Spleen (tissue), 11 donors: Measurements from ENCODE around the gene NME3. TPM values are rescaled to one million over a fixed set of nuclear protein-coding genes. Genes with fewer than 3 reads are reported as not detected.

Source experiments
- DNase-seq: peaks from one replicate; pipeline ENCODE4 v3.0.0-alpha.2; 2020
- H3K27ac ChIP-seq, 8 donors: fragments of 200-600 bp; sonication (generic) in 7 of 8; 1 replicate in 4 of 8; 2 replicates in 4 of 8; pipeline versions ENCODE4 v1.5.0 to v1.8.0; 2016 to 2021; ENCODE audit warnings: inconsistent platforms in 4 of 8, mild to moderate bottlenecking in 4 of 8, moderate library complexity in 1 of 8
- H3K27me3 ChIP-seq, 7 donors: fragments of 200-600 bp; sonication (generic) in 6 of 7; replicated peaks in 1 of 7; 1 replicate in 4 of 7; 2 replicates in 3 of 7; pipeline versions ENCODE4 v1.5.0 to v1.8.0; 2016 to 2021; ENCODE audit warnings: inconsistent platforms in 3 of 7, mild to moderate bottlenecking in 1 of 7
- H3K36me3 ChIP-seq, 6 donors: fragments of 200-600 bp; sonication (generic) in 5 of 6; 1 replicate in 4 of 6; 2 replicates in 2 of 6; pipeline versions ENCODE4 v1.5.0 to v1.8.0; 2016 to 2021; ENCODE audit warnings: inconsistent platforms in 2 of 6
- H3K4me1 ChIP-seq, 6 donors: fragments of 200-600 bp; sonication (generic) in 5 of 6; 1 replicate in 3 of 6; 2 replicates in 3 of 6; pipeline versions ENCODE4 v1.5.0 to v1.8.0; 2016 to 2021; ENCODE audit warnings: inconsistent platforms in 3 of 6
- H3K4me3 ChIP-seq, 8 donors: fragments of 200-600 bp; sonication (generic) in 7 of 8; 1 replicate in 4 of 8; 2 replicates in 4 of 8; pipeline versions ENCODE4 v1.5.0 to v1.8.0; 2016 to 2021; ENCODE audit warnings: inconsistent platforms in 4 of 8, mild to moderate bottlenecking in 4 of 8, moderate library complexity in 2 of 8
- H3K9me3 ChIP-seq, 8 donors: fragments of 200-600 bp; sonication (generic) in 7 of 8; 1 replicate in 4 of 8; 2 replicates in 4 of 8; pipeline versions ENCODE4 v1.5.0 to v1.8.0; 2016 to 2021; ENCODE audit warnings: inconsistent platforms in 4 of 8
- CTCF ChIP-seq, 11 experiments: fragments of 200-600 bp in 7 of 11; fragments of 450-650 bp in 4 of 11; sonication (generic) in 4 of 11; IDR thresholded peaks in 8 of 11; conservative IDR thresholded peaks in 3 of 11; 1 replicate in 7 of 11; 2 replicates in 4 of 11; pipeline versions ENCODE4 v1.4.0 to v1.8.0; 2016 to 2021; ENCODE audit warnings: antibody characterized with exemption in 11 of 11, inconsistent platforms in 4 of 11, mild to moderate bottlenecking in 1 of 11
- POLR2A ChIP-seq, 3 donors: fragments of 450-650 bp; IDR thresholded peaks; one replicate each; pipeline ENCODE4 v1.5.1; 2017; ENCODE audit warnings: antibody characterized with exemption in 3 of 3, mild to moderate bottlenecking in 1 of 3
- POLR2AphosphoS5 ChIP-seq, 3 donors: sonication (generic); formaldehyde crosslinking; IDR thresholded peaks; one replicate each; pipeline ENCODE4 v1.5.1; 2017; ENCODE audit warnings: antibody characterized with exemption in 3 of 3
- WGBS, 5 donors: extraction: QIAGEN DNeasy Blood & Tissue Kit in 3 of 5; methylation state at CpG; one replicate each; pipeline versions ENCODE4 v1.1.5 to v1.1.7; 2013 to 2018; 5-methylcytosine and 5-hydroxymethylcytosine counted together
- intact Hi-C: fragments of 100-400 bp; cut with DNase I; formaldehyde crosslinking; loops from one replicate; pipeline ENCODE4 v1.15.0; 2023; ENCODE audit warnings: low total_unique reads
- polyA plus RNA-seq, 3 donors: library from polyadenylated mRNA; stranded (reverse); fragments of 200-250 nt; gene quantifications; one replicate each; pipeline ENCODE4 v1.2.1, GENCODE V29; 2013
- total RNA-seq, 7 donors: library from RNA; depleted of rRNA in 3 of 7; stranded (reverse); fragments of >200 nt in 3 of 7; fragmentation: NEBNext Ultra II Directional in 4 of 7; extraction: Animal tissue kit (Norgen Biotek cat#: 25700) in 4 of 7; gene quantifications; one replicate each; pipeline versions ENCODE4 v1.1.0 to v1.2.1, GENCODE V29; 2016 to 2021
- donor health status: healthy with polysubstance abuse.
- donor health status: DM: no; HTN: no; CAD: no; lungs with moderate emphysema.
- donor health status: DM: no; HTN: no; CAD: no.
- donor health status: Bipolar disorder and iron deficiency.
- donor health status: healthy.
- donor health status: DM: no; HTN: no; CAD: no.
- donor health status: DM: yes; HTN: yes; CAD: no.

Gene NME3
- total and polyA plus RNA-seq, 10 donors, result 51.0 to 283 (median 76.9) TPM

GRCh38 chr16:1766701-1767100, 4.6 kb downstream of the NME3 start:
- intact Hi-C loops, result no loop called here
- H3K27ac ChIP-seq, result no peak overlapping the region
- H3K9me3 ChIP-seq, result no peaks in the 10 kb centered on the region
- H3K4me3 ChIP-seq, result no peak overlapping the region
- TF ChIP-seq POLR2A (IDR thresholded peaks at IDR 0.05), result no peak
- TF ChIP-seq POLR2AphosphoS5 (IDR thresholded peaks at IDR 0.05), result no peak
- TF ChIP-seq CTCF (IDR thresholded peaks at IDR 0.05 in 8 of 11, conservative IDR thresholded peaks at IDR 0.05 in 3 of 11), result no peak
- no peaks in the 10 kb centered on the region for H3K27me3 ChIP-seq
- peaks cover 0 to 83% (median 78%) of the 10 kb centered on the region in 6 donors for H3K36me3 ChIP-seq
- H3K4me1 ChIP-seq, result peaks cover 7 to 29% (median 17%) of the 10 kb centered on the region in 6 donors
- 85 to 98% (median 92%) methylated on average over 5 to 18 of the region's 18 CpGs for WGBS, 5 donors
- DNase-seq, result no peak

- H3K4me3 ChIP-seq, result no peak overlapping the region
- peaks cover 7 to 25% (median 17%) of the 10 kb centered on the region in 6 donors for H3K4me1 ChIP-seq
- no peaks in the 10 kb centered on the region for H3K9me3 ChIP-seq
- no peak overlapping the region for H3K27ac ChIP-seq
- intact Hi-C loops, result no loop called here
- H3K36me3 ChIP-seq, result peaks cover 0 to 88% (median 80%) of the 10 kb centered on the region in 6 donors
- H3K27me3 ChIP-seq, result no peaks in the 10 kb centered on the region
- DNase-seq, result no peak
- TF ChIP-seq POLR2AphosphoS5 (IDR thresholded peaks at IDR 0.05) (peak in 1 of 3 donors; percentile 47), POLR2A (IDR thresholded peaks at IDR 0.05) (no peak)
- 81 to 95% (median 93%) methylated on average over 12 to 19 of the region's 19 CpGs for WGBS, 5 donors
Observed at GRCh38 chr16:1766231-1766630, 5.1 kb downstream of the NME3 start.

GRCh38 chr16:1765826-1766225, 5.5 kb downstream of the NME3 start:
- intact Hi-C loops, result no loop called here
- DNase-seq, result no peak
- Histone ChIP-seq H3K36me3 (peaks cover 0 to 92% (median 83%) of the 10 kb centered on the region in 6 donors), H3K4me3 (no peak overlapping the region), H3K27ac (no peak overlapping the region), H3K27me3 (no peaks in the 10 kb centered on the region), H3K4me1 (peaks cover 7 to 22% (median 15%) of the 10 kb centered on the region in 6 donors), H3K9me3 (no peaks in the 10 kb centered on the region)
- TF ChIP-seq CTCF (IDR thresholded peaks at IDR 0.05 in 8 of 11, conservative IDR thresholded peaks at IDR 0.05 in 3 of 11), result no peak
- no peak for TF ChIP-seq POLR2A (IDR thresholded peaks at IDR 0.05)
- no peak for TF ChIP-seq POLR2AphosphoS5 (IDR thresholded peaks at IDR 0.05)
- 88 to 94% (median 91%) methylated on average over 17 to 22 of the region's 22 CpGs for WGBS, 5 donors

GRCh38 chr16:1764971-1765370, 6.4 kb downstream of the NME3 start:
- WGBS, 5 donors, result 89 to 96% (median 93%) methylated on average over 9 to 21 of the region's 21 CpGs
- peaks cover 0 to 13% (median 6%) of the 10 kb centered on the region in 6 donors for H3K4me1 ChIP-seq
- peaks cover 0 to 100% (median 90%) of the 10 kb centered on the region in 6 donors for H3K36me3 ChIP-seq
- intact Hi-C loops, result no loop called here
- H3K4me3 ChIP-seq, result no peak overlapping the region
- DNase-seq, result no peak
- H3K9me3 ChIP-seq, result no peaks in the 10 kb centered on the region
- no peak overlapping the region for H3K27ac ChIP-seq
- no peaks in the 10 kb centered on the region for H3K27me3 ChIP-seq
- TF ChIP-seq POLR2AphosphoS5 (IDR thresholded peaks at IDR 0.05) (peak in 1 of 3 donors; percentile 25), POLR2A (IDR thresholded peaks at IDR 0.05) (no peak)

GRCh38 chr16:1763521-1764511, 7.5 kb downstream of the NME3 start:
- Histone ChIP-seq H3K4me1 (peaks cover 0 to 2% (median 0%) of the 10 kb centered on the region in 6 donors), H3K9me3 (no peaks in the 10 kb centered on the region), H3K27me3 (no peaks in the 10 kb centered on the region), H3K27ac (no peak overlapping the region), H3K4me3 (no peak overlapping the region), H3K36me3 (peaks cover 0 to 100% (median 89%) of the 10 kb centered on the region in 6 donors)
- intact Hi-C loops, result no loop called here
- 87 to 93% (median 89%) methylated on average over 63 to 81 of the region's 81 CpGs for WGBS, 5 donors
- TF ChIP-seq CTCF (IDR thresholded peaks at IDR 0.05 in 8 of 11, conservative IDR thresholded peaks at IDR 0.05 in 3 of 11), result peak in 3 of 11 experiments; percentile 5 to 24 (median 12)
- peak in 1 of 3 donors; percentile 65 for TF ChIP-seq POLR2AphosphoS5 (IDR thresholded peaks at IDR 0.05)
- TF ChIP-seq POLR2A (IDR thresholded peaks at IDR 0.05), result no peak
- no peak for DNase-seq
